Keratinocyte (primary cell): ENCODE results near the gene C10orf90. TPM values are rescaled to one million over a fixed set of nuclear protein-coding genes. Genes with fewer than 3 reads are reported as not detected.

Experiments
- DNase-seq: peaks from one replicate; pipeline ENCODE4 v3.0.0-alpha.2; 2011; ENCODE audit warnings: low read depth, missing footprints, low spot score
- FAIRE-seq: peaks from 2 replicates; lab custom pipeline; 2011; peaks lifted over from hg19 to GRCh38; lab: Jason Lieb, UNC
- H2AFZ ChIP-seq: 2 replicates; pipeline ENCODE4 v1.6.0; 2012; ENCODE audit warnings: low read length, control low read depth, inconsistent platforms; ENCODE audit not compliant: control insufficient read depth
- H3K27ac ChIP-seq: 2 replicates; pipeline ENCODE4 v1.5.1; 2011; ENCODE audit warnings: low read length; ENCODE audit not compliant: control insufficient read depth, insufficient read depth
- H3K27me3 ChIP-seq: 3 replicates; pipeline ENCODE4 v1.6.0; 2011; ENCODE audit warnings: low read length; ENCODE audit not compliant: control insufficient read depth, insufficient read depth; ENCODE audit errors: extremely low read depth
- H3K36me3 ChIP-seq, 2 experiments: 2 replicates in 1 of 2; 3 replicates in 1 of 2; pipeline ENCODE4 v1.5.1; 2011; ENCODE audit warnings: low read length in 2 of 2, mild to moderate bottlenecking in 1 of 2; ENCODE audit not compliant: control insufficient read depth in 2 of 2, insufficient read depth in 2 of 2; ENCODE audit errors: extremely low read depth in 1 of 2
- H3K4me1 ChIP-seq: 3 replicates; pipeline ENCODE4 v1.5.1; 2011; ENCODE audit warnings: low read length; ENCODE audit not compliant: control insufficient read depth, insufficient read depth; ENCODE audit errors: extremely low read depth
- H3K4me2 ChIP-seq: 3 replicates; pipeline ENCODE4 v1.6.0; 2011; ENCODE audit warnings: low read depth, low read length; ENCODE audit not compliant: control insufficient read depth, insufficient read depth; ENCODE audit errors: extremely low read depth
- H3K4me3 ChIP-seq, 3 experiments: fragments of 200-600 bp in 1 of 3; sonication (generic) in 1 of 3; 2 replicates in 2 of 3; 3 replicates in 1 of 3; pipeline ENCODE4 v1.5.1; 2011 to 2016; ENCODE audit warnings: low read length in 3 of 3, mild to moderate bottlenecking in 3 of 3, control low read depth in 2 of 3, inconsistent platforms in 1 of 3, low read depth in 1 of 3, mixed read lengths in 1 of 3, mixed run types in 1 of 3, moderate library complexity in 1 of 3; ENCODE audit not compliant: control insufficient read depth in 2 of 3, insufficient read depth in 2 of 3; ENCODE audit errors: extremely low read depth in 1 of 3
- H3K79me2 ChIP-seq: 2 replicates; pipeline ENCODE4 v1.6.0; 2012; ENCODE audit warnings: low read length; ENCODE audit not compliant: control insufficient read depth, insufficient read depth
- H3K9ac ChIP-seq: 3 replicates; pipeline ENCODE4 v1.6.0; 2011; ENCODE audit warnings: low read length; ENCODE audit not compliant: control insufficient read depth, insufficient read depth; ENCODE audit errors: extremely low read depth
- H3K9me1 ChIP-seq: 3 replicates; pipeline ENCODE4 v1.6.0; 2011; ENCODE audit warnings: low read length; ENCODE audit not compliant: control insufficient read depth, insufficient read depth; ENCODE audit errors: extremely low read depth
- H3K9me3 ChIP-seq: 2 replicates; pipeline ENCODE4 v1.5.1; 2012; ENCODE audit warnings: low read depth, low read length; ENCODE audit not compliant: control insufficient read depth
- H4K20me1 ChIP-seq: 3 replicates; pipeline ENCODE4 v1.6.0; 2011; ENCODE audit warnings: low read length; ENCODE audit not compliant: control insufficient read depth, insufficient read depth; ENCODE audit errors: extremely low read depth
- CTCF ChIP-seq, 3 experiments: IDR thresholded peaks in 1 of 3; conservative IDR thresholded peaks in 1 of 3; optimal IDR thresholded peaks in 1 of 3; 2 replicates in 2 of 3; 3 replicates in 1 of 3; pipeline versions ENCODE3 to v1.5.1; 2011; ENCODE audit warnings: low read length in 3 of 3, mild to moderate bottlenecking in 3 of 3, moderate library complexity in 2 of 3, control low read depth in 1 of 3, inconsistent platforms in 1 of 3; ENCODE audit not compliant: insufficient read depth in 2 of 3; ENCODE audit errors: extremely low read depth in 1 of 3
- EZH2 ChIP-seq: IDR thresholded peaks from one replicate; pipeline ENCODE4 v1.6.1; 2012; ENCODE audit warnings: inconsistent platforms, mild to moderate bottlenecking, low read length, moderate library complexity
- dilution Hi-C: fragments of 300-500 bp; cut with MboI; formaldehyde crosslinking; loops from one replicate; pipeline ENCODE4 v1.7.0; 2020; ENCODE audit warnings: low sequenced_read_pairs; ENCODE audit not compliant: extremely low pct_ligation_motif_present
- polyA plus RNA-seq, 5 experiments: library from polyadenylated mRNA; depleted of rRNA in 3 of 5; stranded (reverse) in 3 of 5; stranded (forward) in 1 of 5; unstranded in 1 of 5; fragments of >200 nt; gene quantifications; 1 replicate in 1 of 5; 2 replicates in 3 of 5; 3 replicates in 1 of 5; pipeline versions ENCODE4 v1.2.1 to v1.2.3, GENCODE V29; 2011 to 2012; ENCODE audit warnings: missing spikeins in 2 of 5, low read depth in 1 of 5, low replicate concordance in 1 of 5

Gene C10orf90
- polyA plus RNA-seq, 1 donor (not counting 4 experiments of a cell fraction or from before 2014, with no cell fraction given), result not detected

GRCh38 chr10:126376956-126377355, 293.5 kb downstream of the C10orf90 start:
- Histone ChIP-seq H3K4me3 (no peak overlapping the region), H3K4me1 (no peaks in the 10 kb centered on the region), H3K9me3 (no peaks in the 10 kb centered on the region), H3K4me2 (no peak overlapping the region), H3K27ac (no peak overlapping the region), H4K20me1 (no peaks in the 10 kb centered on the region), H3K27me3 (no peaks in the 10 kb centered on the region), H3K79me2 (no peaks in the 10 kb centered on the region), H3K9me1 (no peaks in the 10 kb centered on the region), H2AFZ (no peak overlapping the region), H3K36me3 (no peaks in the 10 kb centered on the region), H3K9ac (no peak overlapping the region)
- DNase-seq, result peak; percentile 9
- dilution Hi-C loops, result no loop called here
- TF ChIP-seq CTCF (optimal IDR thresholded peaks at IDR 0.05 in 1 of 3, IDR thresholded peaks at IDR 0.05 in 1 of 3, conservative IDR thresholded peaks at IDR 0.05 in 1 of 3; ENCODE audit: extremely low read depth in 1 of 3, insufficient read depth in 2 of 3, low read length in 3 of 3) (peak in 1 of 3 experiments; percentile 29), EZH2 (no peak)
- FAIRE-seq, result peak; percentile 29

DNA sequence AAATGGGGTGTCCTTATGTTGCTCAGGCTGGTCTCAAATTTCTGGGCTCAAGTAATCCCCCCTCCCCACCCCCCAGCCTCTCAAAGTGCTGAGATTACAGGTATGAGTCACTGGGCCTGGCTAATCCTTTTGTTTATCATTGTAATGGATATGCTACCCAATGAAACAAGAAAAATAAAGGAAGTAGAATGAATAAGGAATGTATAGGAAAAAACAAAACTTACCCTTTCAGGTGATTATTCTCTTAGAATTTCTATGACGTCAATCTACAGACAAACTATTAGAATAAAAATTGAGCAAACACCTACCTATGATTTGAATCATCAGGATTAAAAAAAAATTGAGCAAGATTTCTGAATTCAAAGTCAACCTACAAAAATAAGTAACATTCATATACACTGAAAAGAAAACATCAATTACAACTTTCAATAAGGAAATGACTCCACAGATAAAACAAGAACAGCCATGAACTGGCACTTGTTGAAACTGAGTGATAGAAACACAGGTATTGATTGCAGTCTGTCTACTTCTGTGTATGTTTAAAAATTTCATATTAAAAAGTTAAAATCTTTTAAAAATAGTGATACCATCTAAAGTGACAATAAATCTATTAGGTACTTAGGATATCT, 294.5 kb downstream of the C10orf90 start:
- H3K9ac ChIP-seq, result no peak overlapping the region
- no peaks in the 10 kb centered on the region for H3K27me3 ChIP-seq
- H2AFZ ChIP-seq, result no peak overlapping the region
- H3K79me2 ChIP-seq, result no peaks in the 10 kb centered on the region
- H3K4me1 ChIP-seq, result no peaks in the 10 kb centered on the region
- dilution Hi-C loops, result no loop called here
- no peak overlapping the region for H3K27ac ChIP-seq
- H3K9me3 ChIP-seq, result no peaks in the 10 kb centered on the region
- FAIRE-seq (no peak), DNase-seq (no peak)
- no peaks in the 10 kb centered on the region for H3K36me3 ChIP-seq
- H3K4me3 ChIP-seq, result no peak overlapping the region
- TF ChIP-seq EZH2 (no peak), CTCF (optimal IDR thresholded peaks at IDR 0.05 in 1 of 3, IDR thresholded peaks at IDR 0.05 in 1 of 3, conservative IDR thresholded peaks at IDR 0.05 in 1 of 3; ENCODE audit: extremely low read depth in 1 of 3, insufficient read depth in 2 of 3, low read length in 3 of 3) (no peak)
- H4K20me1 ChIP-seq, result no peaks in the 10 kb centered on the region
- no peaks in the 10 kb centered on the region for H3K9me1 ChIP-seq
- H3K4me2 ChIP-seq, result no peak overlapping the region
